Pancreas (tissue), 10 donors: Measurements from ENCODE around the gene WASHC2A. TPM values are rescaled to one million over a fixed set of nuclear protein-coding genes. Genes with fewer than 3 reads are reported as not detected.
"Not testable (repeated sequence)": the region's sequence is repeated elsewhere in the genome, so short reads cannot be mapped to it uniquely, and the experiment has no call there.

Experiments used
- ATAC-seq, 4 donors: fragments of 200-7000 bp; cut with Tn5 transposase; one replicate each; pipeline versions ENCODE4 v1.8.0 to v1.9.1; 2020; ENCODE audit warnings: mild to moderate bottlenecking in 4 of 4, moderate library complexity in 4 of 4
- DNase-seq, 6 donors: peaks; one replicate each; pipeline ENCODE4 v3.0.0-alpha.2; 2020
- FAIRE-seq: peaks from 2 replicates; lab custom pipeline; 2012; peaks lifted over from hg19 to GRCh38; lab: Jason Lieb, UNC
- H3K27ac ChIP-seq, 4 donors: fragments of 200-600 bp; sonication (generic); 1 replicate in 3 of 4; 2 replicates in 1 of 4; pipeline versions ENCODE4 v1.5.0 to v1.8.0; 2020
- H3K27me3 ChIP-seq, 4 donors: fragments of 200-600 bp; one replicate each; pipeline ENCODE4 v1.8.0; 2021
- H3K36me3 ChIP-seq, 3 donors: fragments of 200-600 bp; sonication (generic) in 1 of 3; one replicate each; pipeline versions ENCODE4 v1.5.0 to v1.8.0; 2020 to 2021
- H3K4me1 ChIP-seq, 3 donors: fragments of 200-600 bp; one replicate each; pipeline ENCODE4 v1.8.0; 2021
- H3K4me3 ChIP-seq, 4 donors: fragments of 200-600 bp; sonication (generic) in 2 of 4; one replicate each; pipeline versions ENCODE4 v1.5.0 to v1.8.0; 2020 to 2021
- H3K9me3 ChIP-seq, 4 donors: fragments of 200-600 bp; one replicate each; pipeline ENCODE4 v1.8.0; 2021
- WGBS, 2 donors: extraction: QIAGEN DNeasy Blood & Tissue Kit; methylation state at CpG; one replicate each; pipeline ENCODE4 v1.1.7; 2013; 5-methylcytosine and 5-hydroxymethylcytosine counted together
- intact Hi-C, 3 donors: fragments of 100-400 bp; cut with DNase I; formaldehyde crosslinking; loops; one replicate each; pipeline versions ENCODE4 v1.11.1 to v1.14.2; 2022
- polyA plus RNA-seq, 2 donors: library from polyadenylated mRNA; stranded (reverse); fragments of 200-250 nt; gene quantifications; one replicate each; pipeline ENCODE4 v1.2.3, GENCODE V29; 2013
- total RNA-seq, 6 donors: library from RNA; stranded (reverse); fragmentation: NEBNext Ultra II Directional in 4 of 6; extraction: Animal tissue kit (Norgen Biotek cat#: 25700) in 4 of 6; gene quantifications; one replicate each; pipeline versions ENCODE4 v1.2.1 to v1.2.4, GENCODE V29; 2021 to 2023
- donor health status: healthy with polysubstance abuse.
- donor health status: DM: no; HTN: no; CAD: no; lungs with moderate emphysema.
- donor health status: DM: no; HTN: no; CAD: no.
- donor health status: control.
- donor health status: control.
- donor health status: Bipolar disorder and iron deficiency.
- donor health status: DM: yes; HTN: yes; CAD: no.
- donor health status: DM: no; HTN: no; CAD: no.
- donor health status: DM: no; HTN: no; CAD: no.
- donor health status: DM: yes; HTN: yes; CAD: no.

WASHC2A gene
- total and polyA plus RNA-seq, 8 donors = 11.4 to 31.9 (median 15.0) TPM

DNA sequence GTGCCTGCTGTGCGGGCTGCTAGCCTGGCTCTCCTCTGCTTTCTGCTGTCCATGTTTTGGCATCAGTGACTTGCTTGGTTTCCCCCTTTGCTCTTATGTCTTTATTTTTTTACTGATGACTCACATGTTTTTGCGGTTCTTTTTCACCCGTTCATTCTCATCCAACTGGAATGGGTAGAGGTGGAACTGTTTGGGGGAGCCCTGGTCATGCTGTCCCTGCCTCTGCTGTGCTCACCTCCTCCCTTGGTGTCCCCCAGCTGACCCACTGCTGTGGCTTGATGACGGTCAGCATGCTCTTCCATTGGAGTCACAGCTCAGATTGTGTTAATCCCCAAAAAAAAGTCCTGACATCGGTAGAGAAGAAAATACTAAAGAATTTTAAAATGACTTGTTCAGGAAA, 26.9 kb downstream of the WASHC2A start:
- H3K27me3 ChIP-seq, H3K36me3 ChIP-seq, FAIRE-seq, H3K9me3 ChIP-seq, H3K27ac ChIP-seq, intact Hi-C loops, H3K4me3 ChIP-seq, H3K4me1 ChIP-seq, DNase-seq, ATAC-seq: not testable (repeated sequence)
- 92 to 94% methylated on average over 1 to 3 of the region's 5 CpGs for WGBS, 2 donors

DNA sequence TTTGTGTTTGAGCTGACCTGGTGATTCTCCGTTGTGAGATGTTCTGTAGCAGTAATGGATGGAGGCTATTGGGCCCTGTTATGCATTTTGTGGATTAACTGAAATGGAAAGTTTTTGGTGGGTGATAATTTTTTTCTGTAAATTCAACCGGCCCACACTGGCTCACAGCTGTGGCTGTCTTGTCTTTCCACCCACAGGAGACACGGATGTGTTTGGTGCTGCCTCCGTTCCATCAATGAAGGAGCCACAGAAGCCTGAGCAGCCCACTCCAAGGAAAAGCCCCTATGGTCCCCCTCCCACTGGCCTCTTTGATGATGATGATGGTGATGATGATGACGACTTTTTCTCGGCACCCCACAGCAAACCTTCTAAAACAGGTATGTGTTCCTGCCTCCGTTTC, 27.6 kb downstream of the WASHC2A start:
- H3K27me3 ChIP-seq, H3K4me3 ChIP-seq, H3K4me1 ChIP-seq, ATAC-seq, H3K36me3 ChIP-seq, FAIRE-seq, DNase-seq, intact Hi-C loops, H3K27ac ChIP-seq, H3K9me3 ChIP-seq: not testable (repeated sequence)
- WGBS, 2 donors = 87 to 95% methylated on average over 6 to 7 of the region's 7 CpGs

DNA sequence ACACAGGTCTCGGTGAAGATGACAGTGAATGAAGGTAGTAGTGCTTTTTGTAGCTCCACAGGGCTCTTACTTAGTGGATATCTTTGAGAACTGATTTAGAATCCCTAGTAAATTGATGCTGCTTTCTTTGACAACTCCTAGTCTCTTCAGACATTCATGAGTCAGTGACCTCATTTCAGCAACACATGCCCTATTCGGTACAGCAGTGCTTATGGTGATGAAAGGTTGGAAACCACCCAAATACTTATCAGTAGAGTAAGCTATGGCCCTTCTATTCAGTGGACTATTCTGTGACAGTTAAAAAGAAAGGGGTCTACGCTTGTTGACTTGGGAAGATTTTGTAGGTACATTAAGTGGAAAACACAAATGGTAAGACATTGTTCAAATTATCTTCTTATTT, 29.0 kb downstream of the WASHC2A start:
- H3K36me3 ChIP-seq, DNase-seq, H3K27ac ChIP-seq, H3K4me1 ChIP-seq, ATAC-seq, H3K9me3 ChIP-seq, FAIRE-seq, intact Hi-C loops, H3K4me3 ChIP-seq, H3K27me3 ChIP-seq: not testable (repeated sequence)
- 92% methylated on average over 1 of the region's 3 CpGs; no CpG with 5 or more reads in 1 of the 2 donors for WGBS, 2 donors

DNA sequence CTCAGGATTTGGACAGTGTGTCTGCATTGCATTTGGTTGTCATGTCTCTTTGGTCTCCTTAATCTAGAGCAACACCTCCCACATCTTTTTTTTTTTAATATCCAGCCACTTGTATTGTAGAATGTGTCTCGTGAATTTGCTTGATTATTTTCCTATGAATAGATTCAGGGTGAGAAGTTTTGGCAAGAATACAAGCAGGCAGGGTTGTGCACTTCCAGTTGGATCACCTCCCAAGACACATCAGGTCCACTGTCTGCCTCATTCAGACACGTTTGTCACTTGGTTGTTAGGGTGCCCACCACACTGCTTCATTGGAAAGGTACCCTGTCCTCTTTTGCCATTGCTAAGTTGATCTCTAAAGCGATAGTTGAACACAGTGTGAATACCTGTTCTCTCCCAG, 30.9 kb downstream of the WASHC2A start:
- H3K4me1 ChIP-seq, FAIRE-seq, DNase-seq, H3K27me3 ChIP-seq, H3K4me3 ChIP-seq, H3K36me3 ChIP-seq, intact Hi-C loops, ATAC-seq, H3K9me3 ChIP-seq, H3K27ac ChIP-seq: not testable (repeated sequence)
- 82 to 94% methylated on average over 2 of the region's 3 CpGs for WGBS, 2 donors

DNA sequence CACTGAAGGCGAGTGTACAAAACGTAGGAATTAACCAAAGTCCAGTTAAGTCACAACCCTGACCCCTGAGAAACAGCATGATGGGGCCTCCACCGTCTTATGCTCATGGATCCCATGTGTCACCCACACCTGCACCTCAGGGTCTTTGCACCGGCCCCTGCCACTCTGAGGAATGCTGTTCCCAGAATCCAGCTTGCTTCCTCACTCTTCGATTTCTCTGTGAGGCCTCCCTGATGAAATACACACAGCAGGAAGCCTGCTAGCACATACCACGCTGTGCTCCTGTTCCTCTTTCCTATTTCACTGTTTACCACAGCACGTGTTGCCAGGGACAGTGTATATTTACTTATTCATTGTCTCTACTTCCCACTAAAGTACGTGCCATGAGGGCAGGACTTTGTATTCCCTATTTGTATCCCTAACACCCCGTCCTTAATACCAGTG, 33.4 kb downstream of the WASHC2A start:
- H3K4me3 ChIP-seq, H3K27ac ChIP-seq, H3K36me3 ChIP-seq, H3K27me3 ChIP-seq, ATAC-seq, H3K4me1 ChIP-seq, FAIRE-seq, H3K9me3 ChIP-seq, DNase-seq, intact Hi-C loops: not testable (repeated sequence)
- whole genome bisulfite sequencing, 2 donors = 80% methylated on average over 9 of the region's 9 CpGs

DNA sequence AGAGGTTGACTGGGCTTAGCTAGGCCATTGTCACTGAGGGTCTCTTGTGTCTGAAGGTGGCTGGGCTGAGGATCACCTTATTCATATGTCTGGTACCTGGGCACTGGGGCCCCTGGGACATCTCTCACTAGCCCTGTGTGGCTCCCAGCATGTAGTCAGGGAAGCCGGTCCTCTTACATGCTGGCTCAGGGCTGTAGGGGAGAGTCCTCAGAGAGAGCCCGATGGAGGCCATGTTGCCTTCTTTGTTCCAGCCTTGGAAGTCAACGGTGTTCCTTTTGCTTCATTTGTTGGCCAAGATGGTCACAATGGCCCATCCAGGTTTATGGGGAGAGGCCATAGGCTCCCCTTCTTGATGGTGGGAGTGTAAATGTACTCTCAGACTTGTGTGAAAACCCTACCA, 34.0 kb downstream of the WASHC2A start:
- H3K36me3 ChIP-seq, FAIRE-seq, H3K4me1 ChIP-seq, intact Hi-C loops, DNase-seq, H3K9me3 ChIP-seq, ATAC-seq, H3K4me3 ChIP-seq, H3K27ac ChIP-seq, H3K27me3 ChIP-seq: not testable (repeated sequence)
- 71 to 92% methylated on average over 3 of the region's 3 CpGs for WGBS, 2 donors

DNA sequence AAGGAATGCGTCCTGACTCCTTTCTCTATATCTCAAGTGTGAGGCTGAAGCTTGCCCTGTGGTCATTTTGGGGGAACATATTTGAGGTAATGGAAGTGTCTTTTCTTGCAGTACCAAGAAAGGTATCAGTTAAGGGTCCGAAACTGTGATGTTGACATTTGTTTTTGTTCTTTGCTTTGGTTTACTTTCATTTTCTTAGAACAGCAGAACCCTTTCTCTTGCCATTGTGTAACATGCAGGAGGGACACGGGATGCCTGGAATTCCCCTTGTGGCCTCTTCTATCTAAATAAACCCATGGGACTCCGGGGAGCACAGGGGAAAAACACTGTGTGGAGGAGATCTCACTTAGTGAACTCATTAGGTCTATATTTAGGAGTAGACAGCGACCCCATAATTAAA, 34.5 kb downstream of the WASHC2A start:
- intact Hi-C loops = not testable (repeated sequence)
- 94 to 95% methylated on average over 3 of the region's 5 CpGs for WGBS, 2 donors

DNA sequence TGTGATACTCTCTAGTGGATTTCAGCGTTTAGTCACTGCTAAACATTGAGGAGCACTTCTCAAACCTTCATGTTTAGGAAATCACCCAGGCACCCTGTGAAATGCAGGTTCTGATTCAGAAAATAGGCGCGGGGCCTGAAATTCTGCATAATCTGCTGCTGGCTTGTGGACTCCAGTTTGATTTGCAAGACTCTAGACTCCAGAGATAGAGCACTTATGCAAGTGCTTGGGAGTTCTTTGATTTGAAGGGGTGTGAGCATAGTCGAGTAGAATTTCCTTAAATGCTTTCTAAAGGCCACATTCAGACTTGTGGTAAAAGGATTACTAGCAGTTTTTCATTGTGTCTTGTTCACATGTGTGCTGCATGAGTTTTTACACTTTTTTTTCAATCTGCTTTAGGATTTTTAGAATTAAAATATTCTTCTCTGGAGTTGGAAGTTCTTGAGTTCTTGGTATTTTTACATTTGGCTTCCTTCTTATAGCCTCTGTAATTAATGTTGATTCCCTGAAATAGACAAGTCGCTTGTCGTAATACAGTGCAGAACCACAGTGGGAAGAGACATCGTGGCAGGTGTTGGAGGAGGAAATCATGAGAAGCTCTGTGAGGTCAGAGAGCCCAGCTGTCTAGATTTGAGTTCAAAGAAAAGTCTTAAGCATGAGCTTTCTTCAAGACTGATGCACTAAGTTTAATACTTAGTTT, 41.4 kb downstream of the WASHC2A start:
- ATAC-seq, H3K36me3 ChIP-seq, H3K4me1 ChIP-seq, intact Hi-C loops, DNase-seq, FAIRE-seq, H3K27me3 ChIP-seq, H3K9me3 ChIP-seq, H3K4me3 ChIP-seq, H3K27ac ChIP-seq: not testable (repeated sequence)
- 84 to 88% methylated on average over 6 of the region's 7 CpGs for WGBS, 2 donors

More for the DNA sequence above, 34.5 kb downstream of the WASHC2A start:
- H3K4me3 ChIP-seq, H3K27me3 ChIP-seq, DNase-seq, H3K4me1 ChIP-seq, FAIRE-seq, H3K27ac ChIP-seq, H3K9me3 ChIP-seq, H3K36me3 ChIP-seq: not testable (repeated sequence)
- ATAC-seq = peak in 1 of 4 donors; percentile 36

DNA sequence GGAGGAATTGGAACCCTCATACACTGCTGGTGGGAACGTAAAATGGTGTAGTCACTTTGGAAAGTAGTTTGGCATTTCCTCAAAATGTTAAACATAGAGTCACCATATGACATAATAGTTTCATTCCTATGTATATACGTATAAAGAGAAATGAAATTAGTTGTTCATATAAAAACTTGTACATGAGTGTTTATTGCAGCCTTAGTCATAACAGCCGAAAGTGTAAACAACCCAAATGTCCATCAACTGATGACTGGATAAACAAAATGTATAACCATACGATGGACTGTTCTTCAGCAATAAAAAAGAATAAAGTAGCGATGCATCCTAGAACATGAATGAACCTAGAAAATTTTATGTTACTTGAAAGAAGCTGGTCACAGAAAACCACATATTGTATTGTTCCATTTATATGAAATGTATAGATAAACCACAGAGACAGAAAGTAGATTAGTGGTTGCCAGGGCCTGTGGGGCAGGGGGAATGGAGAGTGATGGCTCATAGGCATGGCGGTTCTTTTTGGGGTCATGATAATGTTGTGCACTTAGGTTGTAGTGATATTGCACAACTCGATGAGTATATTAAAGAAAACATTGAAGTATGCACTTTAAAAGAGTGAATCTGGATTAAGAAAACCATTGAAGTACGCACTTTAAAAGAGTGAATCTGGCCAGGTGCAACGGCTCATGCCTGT, 44.8 kb downstream of the WASHC2A start:
- not testable (repeated sequence) for FAIRE-seq, ATAC-seq
- 96 to 98% methylated on average over 6 of the region's 9 CpGs for WGBS, 2 donors

DNA sequence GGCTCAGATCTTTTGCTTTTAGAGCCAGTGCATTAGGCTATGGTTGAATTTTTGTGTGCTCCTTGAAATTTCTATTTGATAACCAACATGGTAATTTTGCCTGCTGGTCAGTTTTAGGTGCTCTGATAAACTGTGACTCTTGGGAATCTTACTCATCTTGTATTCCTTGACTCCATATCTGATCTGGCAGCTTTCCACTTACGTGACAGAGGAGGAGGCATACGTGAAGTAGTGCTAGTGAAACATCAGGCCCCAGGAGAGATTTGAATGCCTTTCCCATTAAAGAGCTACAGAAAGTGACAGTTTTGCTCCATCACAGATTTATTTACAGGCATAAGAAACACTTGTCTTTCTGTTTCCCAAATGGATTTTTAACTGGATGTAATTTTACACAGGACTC, 59.0 kb downstream of the WASHC2A start:
- H3K4me3 ChIP-seq, H3K27me3 ChIP-seq, H3K27ac ChIP-seq, H3K9me3 ChIP-seq, ATAC-seq, H3K36me3 ChIP-seq, H3K4me1 ChIP-seq, FAIRE-seq, DNase-seq, intact Hi-C loops: not testable (repeated sequence)
- 76 to 87% methylated on average over 2 of the region's 2 CpGs for WGBS, 2 donors

More for the DNA sequence above, 44.8 kb downstream of the WASHC2A start:
- H3K27ac ChIP-seq, DNase-seq, H3K4me3 ChIP-seq, H3K9me3 ChIP-seq, H3K27me3 ChIP-seq, H3K36me3 ChIP-seq, H3K4me1 ChIP-seq, intact Hi-C loops: not testable (repeated sequence)

DNA sequence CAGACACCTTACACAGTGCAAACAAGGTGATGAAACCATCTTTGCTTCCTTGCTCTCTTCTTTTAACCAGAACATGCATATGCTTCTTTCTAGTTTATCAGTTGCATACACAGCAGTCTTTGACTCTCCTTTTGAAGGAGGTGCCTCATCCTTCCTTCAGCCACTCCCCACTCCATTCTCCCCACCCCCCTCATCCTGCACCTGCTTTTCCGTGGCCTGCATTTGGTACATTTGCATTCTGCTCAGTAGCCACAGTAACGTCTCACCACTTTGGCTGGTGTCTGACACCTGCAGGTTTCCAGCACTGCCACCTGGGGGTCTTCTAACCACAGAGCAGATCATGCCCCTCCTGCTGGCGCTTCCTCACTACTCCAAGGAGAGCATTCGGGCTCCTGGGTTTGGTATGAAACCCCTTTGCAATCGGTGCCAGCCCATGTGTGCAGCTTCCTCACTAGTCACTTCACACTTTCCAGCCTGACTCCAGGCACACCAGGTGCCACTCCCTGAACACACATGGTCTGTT, 60.1 kb downstream of the WASHC2A start:
- 52 to 56% methylated on average over 2 of the region's 5 CpGs for WGBS, 2 donors
- DNase-seq, H3K4me1 ChIP-seq, H3K4me3 ChIP-seq, ATAC-seq, H3K9me3 ChIP-seq, FAIRE-seq, H3K27me3 ChIP-seq, H3K27ac ChIP-seq, H3K36me3 ChIP-seq, intact Hi-C loops: not testable (repeated sequence)
